Activated effector memory CD4-positive, alpha-beta T cell treated with anti-CD3 and anti-CD28 coated beads, Interleukin-2, amount 50 U/mL, for 16 hours (primary cell): Measurements from ENCODE around the gene CTSW.
"Not testable (repeated sequence)": the region's sequence is repeated elsewhere in the genome, so short reads cannot be mapped to it uniquely, and the experiment has no call there.

ENCODE experiments used
- DNase-seq: peaks from one replicate; pipeline ENCODE4 v3.0.0-alpha.2; 2020

The CTSW gene

DNA sequence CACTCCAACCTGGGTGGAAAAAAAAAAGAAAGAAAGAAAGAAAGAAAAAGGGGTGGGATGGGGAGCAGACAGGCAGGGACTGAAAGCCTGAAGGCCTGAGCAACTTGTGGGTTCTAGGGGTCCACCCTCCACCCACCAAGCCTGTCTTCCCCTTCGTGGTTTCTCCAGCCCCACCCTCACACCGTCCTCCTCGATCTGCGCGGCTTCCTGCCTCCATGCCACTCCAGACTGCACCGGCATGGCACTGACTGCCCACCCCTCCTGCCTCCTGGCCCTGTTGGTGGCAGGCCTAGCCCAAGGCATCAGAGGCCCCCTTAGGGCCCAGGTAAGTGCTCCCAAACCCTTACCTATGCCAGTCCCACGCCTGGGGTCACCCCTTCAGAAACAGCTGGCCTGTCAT is at the start of gene CTSW:
Gene CTSW, plus strand, starts transcription at position 221 of the 400 bp plus-strand sequence. Its CDS starts 18 bp downstream, at position 239.
- peak; percentile 77 for DNase-seq

GRCh38 chr11:65832231-65832630 is 47.4 kb upstream of the CTSW start:
- DNase-seq = not testable (repeated sequence)

- DNase-seq = peak; percentile 98
Measured at GRCh38 chr11:65833297-65834030, 46.2 kb upstream of the CTSW start, which contains the start of gene SNX32. TSS of gene SNX32 (plus strand) at chr11:65833963. CDS start at chr11:65834066, 103 bp downstream.

DNA sequence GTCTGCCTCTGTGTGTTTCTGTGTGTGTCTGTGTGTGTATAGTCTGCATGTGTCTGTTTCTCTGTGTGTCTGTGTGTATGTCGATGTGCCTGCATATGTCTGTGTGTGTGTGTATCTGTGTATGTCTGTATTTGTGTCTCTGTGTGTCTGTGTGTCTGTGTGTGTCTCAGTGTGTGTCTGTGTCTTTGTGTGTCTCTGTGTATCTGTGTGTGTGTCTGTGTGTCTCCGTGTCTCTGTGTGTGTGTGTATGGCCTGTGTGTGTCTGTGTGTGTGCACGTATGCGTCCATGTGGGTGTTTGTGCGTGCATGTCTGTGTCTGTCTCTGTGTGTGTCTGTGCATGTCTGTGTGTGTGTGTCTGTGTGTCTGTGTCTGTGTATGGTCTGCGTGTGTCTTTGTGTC is 45.4 kb upstream of the CTSW start:
- no peak for DNase-seq

GRCh38 chr11:65842144-65842543 is 37.5 kb upstream of the CTSW start:
- no peak for DNase-seq

DNA sequence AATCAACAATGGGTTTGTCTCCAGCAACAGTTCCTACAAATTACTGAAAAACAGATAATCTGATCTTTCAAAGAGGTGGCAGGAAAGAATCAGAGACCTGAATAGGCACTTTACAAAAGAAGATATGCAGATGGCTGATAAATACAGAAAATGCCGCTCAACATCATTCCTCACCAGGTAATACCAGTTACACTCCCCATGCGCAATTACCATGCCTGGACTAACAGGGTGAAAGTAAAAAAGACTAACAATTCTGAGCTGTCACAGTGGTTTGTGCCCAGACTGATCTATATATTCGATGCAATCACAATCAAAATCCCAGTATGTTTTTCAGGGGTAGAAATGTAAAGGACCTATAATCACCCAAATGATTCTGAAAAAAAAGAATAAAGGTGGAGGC is 35.8 kb upstream of the CTSW start:
- DNase-seq = no peak

DNA sequence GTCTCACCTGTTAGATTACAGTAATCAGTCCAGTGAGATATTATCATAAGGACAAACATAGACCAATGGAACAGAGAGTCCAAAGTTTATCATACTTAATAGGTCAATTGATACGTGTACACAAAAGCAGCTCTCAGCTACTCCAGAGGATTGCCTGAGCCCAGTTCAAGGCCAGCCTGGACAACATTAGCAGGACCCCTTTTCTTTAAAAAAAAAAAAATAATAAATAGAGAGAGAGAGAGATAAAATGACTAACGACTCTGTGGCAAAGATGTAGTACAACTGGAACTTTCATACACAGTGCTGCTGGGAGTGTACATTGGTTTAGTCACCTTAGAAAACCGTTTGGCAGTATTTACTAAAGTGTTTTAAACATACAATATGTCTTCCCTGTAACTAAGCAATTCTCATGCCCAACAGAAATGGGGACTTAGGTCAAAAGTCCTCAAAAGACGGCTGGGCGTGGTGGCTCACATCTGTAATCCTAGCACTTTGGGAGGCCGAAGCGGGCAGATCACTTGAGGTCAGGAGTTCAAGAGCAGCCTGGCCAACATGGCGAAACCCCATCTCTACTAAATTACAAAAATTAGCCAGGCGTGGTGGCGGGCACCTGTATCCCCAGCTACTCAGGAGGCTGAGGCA is 35.3 kb upstream of the CTSW start:
- DNase-seq = no peak

- no peak for DNase-seq
Measured at GRCh38 chr11:65847746-65848145, 31.9 kb upstream of the CTSW start.

DNA sequence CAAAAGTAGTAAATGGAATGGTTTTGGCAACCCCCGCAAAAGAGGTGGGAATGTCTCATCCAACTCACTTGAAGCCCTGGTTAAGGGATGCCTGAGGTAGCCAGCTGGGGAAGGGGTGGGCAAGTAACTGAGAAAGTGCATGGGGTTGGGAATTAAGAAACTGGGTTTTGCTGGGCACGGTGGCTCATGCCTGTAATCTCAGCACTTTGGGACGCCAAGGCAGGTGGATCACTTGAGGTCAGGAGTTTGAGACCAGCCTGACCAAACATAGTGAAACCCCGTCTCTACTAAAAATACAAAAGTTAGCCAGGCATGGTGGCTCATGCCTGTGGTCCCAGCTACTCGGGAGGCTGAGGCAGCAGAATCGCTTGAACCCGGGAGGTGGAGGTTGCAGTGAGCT is 30.9 kb upstream of the CTSW start:
- DNase-seq = not testable (repeated sequence)

DNA sequence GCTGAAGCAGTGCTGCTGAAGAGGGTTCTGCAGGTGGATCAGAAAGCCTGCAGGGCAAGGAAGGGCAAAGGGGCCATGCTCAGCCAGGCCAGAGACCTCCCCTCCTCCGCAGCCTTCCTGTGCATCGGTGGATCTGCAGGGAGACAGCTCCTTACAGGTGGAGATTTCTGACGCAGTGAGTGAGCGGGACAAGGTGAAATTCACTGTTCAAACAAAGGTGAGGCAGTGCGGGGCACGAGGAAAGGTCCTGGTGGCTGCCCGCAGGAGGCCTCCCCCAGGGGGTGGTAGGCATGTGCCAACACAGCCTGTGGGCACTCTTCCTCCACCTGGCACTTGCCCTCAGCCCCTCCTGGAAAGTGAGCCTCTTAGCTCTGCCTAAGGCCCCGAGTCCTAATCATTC is 30.3 kb upstream of the CTSW start:
- DNase-seq = no peak

GRCh38 chr11:65849771-65850216 is 29.8 kb upstream of the CTSW start:
- no peak for DNase-seq

DNA sequence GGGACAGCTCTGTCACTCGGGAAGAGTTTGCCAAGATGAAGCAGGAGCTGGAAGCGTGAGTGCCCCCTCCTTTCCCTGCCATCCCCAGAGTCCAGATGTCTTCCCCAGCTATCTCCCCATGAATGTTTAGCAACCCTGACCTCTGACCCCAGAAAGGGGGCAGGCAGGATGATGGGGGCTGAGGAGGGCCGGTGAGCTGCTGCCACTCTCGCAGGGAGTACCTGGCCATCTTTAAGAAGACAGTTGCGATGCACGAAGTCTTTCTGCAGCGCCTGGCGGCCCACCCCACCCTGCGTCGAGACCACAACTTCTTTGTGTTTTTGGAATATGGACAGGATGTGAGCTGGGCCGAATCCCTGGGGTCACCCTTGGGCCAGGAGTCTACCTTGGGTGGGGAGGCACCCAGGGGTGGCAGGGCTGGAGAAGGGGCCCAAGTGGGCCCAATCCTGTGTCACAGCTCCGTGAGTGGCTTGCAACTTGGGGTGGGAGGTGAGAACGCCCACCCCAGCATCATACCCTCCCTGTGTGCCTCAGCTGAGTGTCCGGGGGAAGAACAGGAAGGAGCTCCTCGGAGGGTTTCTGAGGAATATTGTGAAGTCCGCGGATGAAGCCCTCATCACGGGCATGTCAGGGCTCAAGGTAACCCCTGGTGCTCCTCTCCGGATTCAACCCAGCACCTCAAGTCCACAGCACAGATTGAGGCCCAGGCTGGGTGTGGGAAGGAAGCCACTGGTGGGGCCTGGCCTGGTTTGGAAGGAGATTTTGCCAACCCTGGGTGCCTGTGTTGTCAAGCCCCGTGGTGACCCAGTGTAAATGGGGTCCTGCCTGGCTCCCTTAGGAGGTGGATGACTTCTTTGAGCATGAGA is 29.2 kb upstream of the CTSW start:
- no peak for DNase-seq

GRCh38 chr11:65851083-65851579 is 28.5 kb upstream of the CTSW start:
- DNase-seq = no peak

- no peak for DNase-seq
Measured at GRCh38 chr11:65851811-65852507, 27.7 kb upstream of the CTSW start.

DNA sequence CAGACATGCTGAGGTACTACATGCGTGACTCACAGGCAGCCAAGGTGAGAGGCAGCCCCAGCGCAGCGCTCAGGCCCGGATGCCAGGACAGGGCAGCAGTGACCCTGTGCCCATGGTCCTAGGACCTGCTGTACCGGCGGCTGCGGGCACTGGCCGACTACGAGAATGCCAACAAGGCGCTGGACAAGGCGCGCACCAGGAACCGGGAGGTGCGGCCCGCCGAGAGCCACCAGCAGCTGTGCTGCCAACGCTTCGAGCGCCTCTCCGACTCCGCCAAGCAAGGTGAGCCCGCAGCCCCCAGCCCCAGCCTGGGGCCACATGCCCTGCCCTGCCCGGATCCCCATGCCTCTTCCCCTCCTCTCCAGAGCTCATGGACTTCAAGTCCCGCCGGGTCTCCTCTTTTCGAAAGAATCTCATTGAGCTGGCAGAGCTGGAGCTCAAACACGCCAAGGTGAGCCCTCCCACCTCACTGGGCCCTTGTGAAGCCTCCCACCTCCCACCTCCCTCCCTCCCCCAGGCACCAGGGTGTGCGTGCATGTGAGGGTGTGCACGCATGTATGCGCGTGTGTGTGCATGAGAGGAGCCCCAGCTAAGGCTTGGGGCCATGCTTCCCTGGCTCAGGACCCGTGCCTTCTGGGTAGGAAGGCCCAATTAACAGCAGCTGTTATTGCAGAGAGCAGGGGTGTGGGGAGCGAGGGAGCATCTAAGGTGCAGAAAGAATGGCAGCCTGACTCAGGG is 27.0 kb upstream of the CTSW start:
- peak; percentile 55 for DNase-seq

- DNase-seq = peak; percentile 58
Measured at GRCh38 chr11:65853246-65853979, 26.2 kb upstream of the CTSW start.

DNA sequence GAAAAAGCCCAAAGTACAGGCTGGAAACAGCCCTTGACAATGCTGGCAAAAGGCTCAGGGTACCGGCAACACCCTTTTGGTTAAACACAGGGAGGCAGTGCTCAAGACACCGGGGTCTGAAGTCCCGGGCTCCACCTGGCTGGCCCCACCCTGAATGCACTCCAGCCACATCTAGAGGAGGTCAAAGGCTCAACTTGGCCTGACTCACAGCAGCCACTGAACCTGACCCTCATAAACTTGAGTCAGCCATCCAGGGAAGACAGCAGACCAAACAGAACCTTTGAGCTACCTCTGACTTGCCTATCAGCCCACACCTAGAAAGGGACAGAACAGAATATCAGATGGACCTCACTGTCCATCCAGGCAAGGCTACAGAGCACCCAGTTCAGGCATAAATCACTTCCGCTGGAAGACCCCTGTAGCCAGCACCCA is 25.5 kb upstream of the CTSW start:
- DNase-seq = peak; percentile 43

DNA sequence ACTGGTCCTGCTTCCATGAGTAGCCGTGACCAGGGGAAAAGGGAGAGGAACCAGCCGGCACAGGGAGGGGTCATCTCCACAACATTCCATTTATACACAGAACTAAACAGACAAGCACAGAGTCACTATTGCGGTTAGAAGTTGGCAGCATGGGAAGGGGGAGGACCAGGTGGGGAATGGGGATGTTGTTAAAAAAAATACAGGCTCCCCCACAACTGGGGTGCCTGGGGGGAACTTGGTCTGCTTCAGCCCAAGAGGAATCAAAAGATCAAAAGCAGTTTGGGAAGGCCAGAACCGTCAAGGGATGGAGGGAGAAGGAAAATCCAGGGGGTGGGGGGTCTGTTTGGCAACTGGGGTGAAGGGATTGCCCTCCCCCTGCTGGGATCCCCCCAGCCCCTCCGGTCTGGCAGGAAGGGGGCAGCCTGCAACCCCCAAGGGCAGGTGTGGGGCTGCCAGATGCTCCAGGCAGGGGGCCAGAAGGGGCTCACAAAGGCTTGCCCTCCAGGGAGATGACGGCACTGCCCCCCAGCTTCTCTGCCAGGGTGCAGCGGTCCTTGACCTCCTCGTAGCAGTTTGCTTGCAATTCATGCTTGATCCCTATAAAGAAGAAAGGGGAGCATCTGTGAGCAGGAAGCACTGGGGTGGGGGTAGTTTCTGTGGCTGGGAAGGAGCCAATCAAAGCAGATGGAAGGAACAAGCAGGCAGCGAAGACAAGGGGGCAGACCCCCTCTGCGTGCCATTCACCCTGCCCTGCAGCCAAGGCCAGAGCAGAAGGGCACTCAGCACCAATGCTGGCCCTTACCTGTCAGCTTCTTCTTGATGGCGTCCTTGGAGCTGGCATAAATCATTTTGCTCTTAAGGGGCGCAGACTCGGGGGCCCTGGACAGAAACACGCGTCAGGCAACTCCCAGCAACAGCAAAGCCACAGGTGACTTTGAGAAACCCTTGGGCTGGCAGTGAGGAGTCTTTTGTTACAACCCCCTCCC is 24.5 kb upstream of the CTSW start:
- peak; percentile 61 for DNase-seq

DNA sequence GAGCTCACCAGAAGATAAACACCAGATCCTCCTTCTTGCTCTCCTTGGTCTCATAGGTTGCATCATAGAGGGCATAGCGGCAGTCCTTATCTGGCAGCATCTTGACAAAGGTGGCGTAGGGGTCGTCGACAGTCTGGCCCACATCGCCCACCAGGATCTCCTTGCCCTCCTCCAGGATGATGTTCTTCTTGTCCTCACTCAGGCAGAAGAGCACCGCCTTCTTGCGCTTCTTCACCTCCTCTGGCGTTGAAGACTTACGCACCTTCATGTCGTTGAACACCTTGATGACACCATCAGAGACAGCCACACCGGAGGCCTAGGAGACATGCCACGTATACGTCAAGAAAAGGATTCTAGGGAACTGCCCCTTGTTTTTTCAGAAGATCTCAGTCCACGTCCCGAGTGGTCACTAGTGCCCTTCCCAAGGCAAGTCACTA is 23.7 kb upstream of the CTSW start:
- DNase-seq = peak; percentile 56
